Prostate gland (tissue), 2 donors: Measurements from ENCODE around the gene INSM2. TPM values are rescaled to one million over a fixed set of nuclear protein-coding genes. Genes with fewer than 3 reads are reported as not detected.

Source experiments
- DNase-seq: peaks from one replicate; pipeline ENCODE4 v3.0.0-alpha.2; 2019; ENCODE audit warnings: low spot score
- H3K27ac ChIP-seq, 2 donors: fragments of 200-600 bp; sonication (generic); 2 replicates each; pipeline ENCODE4 v1.5.1; 2017 to 2019
- H3K27me3 ChIP-seq: fragments of 200-600 bp; sonication (generic); replicated peaks from 2 replicates; pipeline ENCODE4 v1.5.1; 2019; ENCODE audit not compliant: insufficient read depth
- H3K36me3 ChIP-seq, 2 donors: fragments of 200-600 bp; sonication (generic); 1 replicate in 1 of 2; 2 replicates in 1 of 2; pipeline versions ENCODE4 v1.5.1 to v1.8.1; 2017 to 2019
- H3K4me1 ChIP-seq: fragments of 200-600 bp; sonication (generic); replicated peaks from 2 replicates; pipeline ENCODE4 v1.5.1; 2019
- H3K4me3 ChIP-seq, 2 donors: fragments of 200-600 bp; sonication (generic); 2 replicates each; pipeline ENCODE4 v1.5.1; 2017 to 2019
- H3K9me3 ChIP-seq: fragments of 200-600 bp; sonication (generic); 2 replicates; pipeline ENCODE4 v1.5.1; 2017
- POLR2A ChIP-seq: fragments of 450-650 bp; IDR thresholded peaks from one replicate; pipeline ENCODE4 v1.6.1; 2016; ENCODE audit warnings: antibody characterized with exemption, mild to moderate bottlenecking
- POLR2AphosphoS5 ChIP-seq: sonication (generic); formaldehyde crosslinking; IDR thresholded peaks from one replicate; pipeline ENCODE4 v1.6.1; 2017; ENCODE audit warnings: antibody characterized with exemption
- WGBS: methylation state at CpG from one replicate; pipeline ENCODE4 v1.1.5; 2018; 5-methylcytosine and 5-hydroxymethylcytosine counted together
- intact Hi-C: fragments of 100-400 bp; cut with DNase I; formaldehyde crosslinking; loops from one replicate; pipeline ENCODE4 v1.14.2; 2022
- total RNA-seq, 2 donors: library from RNA; depleted of rRNA; stranded (reverse); fragments of >200 nt; gene quantifications; one replicate each; pipeline ENCODE4 v1.1.0, GENCODE V29; 2016
- TF ChIP-seq, protein P1 (sequence below), 4 experiments: fragments of 200-600 bp in 2 of 4; fragments of 450-650 bp in 2 of 4; sonication (generic) in 2 of 4; IDR thresholded peaks; 1 replicate in 3 of 4; 2 replicates in 1 of 4; pipeline ENCODE4 v1.5.1; 2016 to 2019; ENCODE audit warnings: antibody characterized with exemption in 4 of 4, mild to moderate bottlenecking in 2 of 4, moderate library complexity in 2 of 4

INSM2 gene
- total RNA-seq, 2 donors from 2014 or later: 1.2 TPM; not detected in 1

DNA sequence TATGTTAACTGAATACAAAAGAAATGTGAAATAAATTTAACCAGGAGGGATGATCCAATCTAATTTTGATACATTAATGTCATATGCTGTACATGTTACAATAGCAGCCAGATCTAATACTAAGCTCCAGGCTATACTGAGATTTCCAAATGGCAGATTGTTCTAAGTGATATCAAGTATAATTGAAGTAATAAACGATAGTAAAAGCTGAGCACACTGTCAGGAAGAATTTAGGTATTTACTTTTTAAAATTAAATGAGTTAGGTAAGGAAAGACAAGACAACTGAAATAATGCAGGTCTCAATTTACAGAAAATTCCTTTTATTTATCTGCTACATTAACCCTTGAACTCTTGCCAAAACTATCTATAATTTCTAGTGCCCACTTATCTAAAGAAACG lies 39.9 kb downstream of the INSM2 start:
- DNase-seq: no peak
- no peak overlapping the region for H3K4me3 ChIP-seq

DNA sequence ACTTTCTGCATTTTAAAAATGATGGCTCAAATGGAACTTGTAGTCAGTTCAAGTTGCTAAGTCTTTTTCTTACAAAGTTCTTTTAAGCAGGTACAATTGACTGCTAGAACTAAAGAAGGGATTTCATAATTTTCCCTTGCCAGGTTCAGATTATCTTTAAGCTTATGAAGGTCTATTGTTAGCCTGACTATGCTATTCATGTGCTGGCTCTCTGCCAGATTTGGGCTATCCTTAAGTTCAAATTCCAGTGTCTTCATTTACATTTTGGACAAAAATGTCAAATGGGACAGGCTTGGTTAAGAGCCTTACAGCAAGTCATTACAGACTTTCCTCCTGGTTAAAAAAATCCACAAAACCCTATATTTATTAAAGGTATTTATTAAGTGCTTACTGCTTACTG lies 42.3 kb downstream of the INSM2 start:
- H3K27ac ChIP-seq: no peak overlapping the region
- no peaks in the 10 kb centered on the region for H3K36me3 ChIP-seq
- no peak overlapping the region for H3K4me3 ChIP-seq
- no peaks in the 10 kb centered on the region for H3K27me3 ChIP-seq
- no peaks in the 10 kb centered on the region for H3K9me3 ChIP-seq
- H3K4me1 ChIP-seq: no peaks in the 10 kb centered on the region
- TF ChIP-seq POLR2AphosphoS5 (no peak), POLR2A (no peak)
- TF ChIP-seq, protein P1, sequence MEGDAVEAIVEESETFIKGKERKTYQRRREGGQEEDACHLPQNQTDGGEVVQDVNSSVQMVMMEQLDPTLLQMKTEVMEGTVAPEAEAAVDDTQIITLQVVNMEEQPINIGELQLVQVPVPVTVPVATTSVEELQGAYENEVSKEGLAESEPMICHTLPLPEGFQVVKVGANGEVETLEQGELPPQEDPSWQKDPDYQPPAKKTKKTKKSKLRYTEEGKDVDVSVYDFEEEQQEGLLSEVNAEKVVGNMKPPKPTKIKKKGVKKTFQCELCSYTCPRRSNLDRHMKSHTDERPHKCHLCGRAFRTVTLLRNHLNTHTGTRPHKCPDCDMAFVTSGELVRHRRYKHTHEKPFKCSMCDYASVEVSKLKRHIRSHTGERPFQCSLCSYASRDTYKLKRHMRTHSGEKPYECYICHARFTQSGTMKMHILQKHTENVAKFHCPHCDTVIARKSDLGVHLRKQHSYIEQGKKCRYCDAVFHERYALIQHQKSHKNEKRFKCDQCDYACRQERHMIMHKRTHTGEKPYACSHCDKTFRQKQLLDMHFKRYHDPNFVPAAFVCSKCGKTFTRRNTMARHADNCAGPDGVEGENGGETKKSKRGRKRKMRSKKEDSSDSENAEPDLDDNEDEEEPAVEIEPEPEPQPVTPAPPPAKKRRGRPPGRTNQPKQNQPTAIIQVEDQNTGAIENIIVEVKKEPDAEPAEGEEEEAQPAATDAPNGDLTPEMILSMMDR (IDR thresholded peaks at IDR 0.05): no peak
- DNase-seq: no peak
- intact Hi-C loops: no loop called here

More for the DNA sequence above, 39.9 kb downstream of the INSM2 start:
- Histone ChIP-seq H3K36me3 (no peaks in the 10 kb centered on the region), H3K27me3 (no peaks in the 10 kb centered on the region), H3K9me3 (no peaks in the 10 kb centered on the region), H3K27ac (no peak overlapping the region), H3K4me1 (no peaks in the 10 kb centered on the region)
- 25% methylated on average over 2 of the region's 2 CpGs for whole genome bisulfite sequencing
- intact Hi-C loops: no loop called here
- TF ChIP-seq, protein P1 (IDR thresholded peaks at IDR 0.05): no peak
- no peak for TF ChIP-seq POLR2AphosphoS5
- TF ChIP-seq POLR2A: no peak

- no peak for TF ChIP-seq POLR2AphosphoS5
- no peak for TF ChIP-seq POLR2A
- TF ChIP-seq, protein P1 (IDR thresholded peaks at IDR 0.05): no peak
- Histone ChIP-seq H3K27ac (no peak overlapping the region), H3K4me1 (no peaks in the 10 kb centered on the region), H3K36me3 (no peaks in the 10 kb centered on the region), H3K27me3 (no peaks in the 10 kb centered on the region), H3K9me3 (no peaks in the 10 kb centered on the region), H3K4me3 (no peak overlapping the region)
- no peak for DNase-seq
- intact Hi-C loops: no loop called here
- 94% methylated on average over 1 of the region's 1 CpG for WGBS
These were observed 42.9 kb downstream of the INSM2 start for GRCh38 chr14:35576856-35577255.

GRCh38 chr14:35578135-35578534 lies 44.2 kb downstream of the INSM2 start:
- no peak overlapping the region for H3K4me3 ChIP-seq
- H3K9me3 ChIP-seq: no peaks in the 10 kb centered on the region
- DNase-seq: no peak
- no peaks in the 10 kb centered on the region for H3K27me3 ChIP-seq
- H3K4me1 ChIP-seq: no peaks in the 10 kb centered on the region
- H3K27ac ChIP-seq: no peak overlapping the region
- intact Hi-C loops: no loop called here
- no peaks in the 10 kb centered on the region for H3K36me3 ChIP-seq
- TF ChIP-seq POLR2AphosphoS5: no peak
- TF ChIP-seq, protein P1 (IDR thresholded peaks at IDR 0.05): no peak
- TF ChIP-seq POLR2A: no peak
- WGBS: 97% methylated on average over 2 of the region's 2 CpGs

DNA sequence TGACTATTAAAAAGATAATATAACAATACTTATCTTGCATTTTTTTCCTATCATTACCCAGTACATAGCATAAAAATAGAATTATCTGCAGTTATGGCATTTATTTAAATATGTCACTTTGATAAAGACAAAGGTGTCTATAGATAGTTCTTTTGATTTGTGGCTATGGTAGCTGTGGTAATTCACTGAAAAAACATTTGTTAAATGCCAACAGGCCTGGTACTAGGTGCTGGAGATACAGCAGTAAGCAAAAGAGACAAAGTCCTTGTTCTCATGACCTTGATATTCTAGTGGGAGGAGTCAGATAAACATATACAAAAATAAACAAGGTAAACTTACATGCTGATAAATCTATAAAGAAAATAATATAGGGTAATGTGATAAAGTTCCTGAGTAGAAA lies 44.7 kb downstream of the INSM2 start:
- H3K36me3 ChIP-seq: no peaks in the 10 kb centered on the region
- H3K27ac ChIP-seq: no peak overlapping the region
- H3K27me3 ChIP-seq: no peaks in the 10 kb centered on the region
- no peak for TF ChIP-seq POLR2A
- TF ChIP-seq, protein P1 (IDR thresholded peaks at IDR 0.05): no peak
- no peak for TF ChIP-seq POLR2AphosphoS5
- no peak overlapping the region for H3K4me3 ChIP-seq
- DNase-seq: no peak
- no peaks in the 10 kb centered on the region for H3K4me1 ChIP-seq
- intact Hi-C loops: no loop called here
- no peaks in the 10 kb centered on the region for H3K9me3 ChIP-seq

Other genes starting within 250 kb of the INSM2 start
- 100 to 1,000 TPM in 1 of 2 donors, 10 to 100 TPM in 1; 84.1 to 181 TPM for gene PSMA6, start 241.8 kb upstream of the INSM2 start, total RNA-seq
- 100 to 1,000 TPM; 294 to 415 TPM for gene NFKBIA, start 129.4 kb upstream of the INSM2 start, total RNA-seq